T follicular helper cell (primary cell): ENCODE measurements around the gene CFAP298.
"Not testable (repeated sequence)": the region's sequence is repeated elsewhere in the genome, so short reads cannot be mapped to it uniquely, and the experiment has no call there.

Experiments
- DNase-seq: peaks from one replicate; pipeline ENCODE4 v3.0.0-alpha.2; 2020; ENCODE audit warnings: low read depth
- total RNA-seq, 2 experiments: gene quantifications; one replicate each; lab custom pipeline; 2026; lab: John Stamatoyannopoulos, UW

The CFAP298 gene, protein sequence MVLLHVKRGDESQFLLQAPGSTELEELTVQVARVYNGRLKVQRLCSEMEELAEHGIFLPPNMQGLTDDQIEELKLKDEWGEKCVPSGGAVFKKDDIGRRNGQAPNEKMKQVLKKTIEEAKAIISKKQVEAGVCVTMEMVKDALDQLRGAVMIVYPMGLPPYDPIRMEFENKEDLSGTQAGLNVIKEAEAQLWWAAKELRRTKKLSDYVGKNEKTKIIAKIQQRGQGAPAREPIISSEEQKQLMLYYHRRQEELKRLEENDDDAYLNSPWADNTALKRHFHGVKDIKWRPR
- total RNA-seq: 8.2 to 9.8 reads per million in 2 experiments

DNA sequence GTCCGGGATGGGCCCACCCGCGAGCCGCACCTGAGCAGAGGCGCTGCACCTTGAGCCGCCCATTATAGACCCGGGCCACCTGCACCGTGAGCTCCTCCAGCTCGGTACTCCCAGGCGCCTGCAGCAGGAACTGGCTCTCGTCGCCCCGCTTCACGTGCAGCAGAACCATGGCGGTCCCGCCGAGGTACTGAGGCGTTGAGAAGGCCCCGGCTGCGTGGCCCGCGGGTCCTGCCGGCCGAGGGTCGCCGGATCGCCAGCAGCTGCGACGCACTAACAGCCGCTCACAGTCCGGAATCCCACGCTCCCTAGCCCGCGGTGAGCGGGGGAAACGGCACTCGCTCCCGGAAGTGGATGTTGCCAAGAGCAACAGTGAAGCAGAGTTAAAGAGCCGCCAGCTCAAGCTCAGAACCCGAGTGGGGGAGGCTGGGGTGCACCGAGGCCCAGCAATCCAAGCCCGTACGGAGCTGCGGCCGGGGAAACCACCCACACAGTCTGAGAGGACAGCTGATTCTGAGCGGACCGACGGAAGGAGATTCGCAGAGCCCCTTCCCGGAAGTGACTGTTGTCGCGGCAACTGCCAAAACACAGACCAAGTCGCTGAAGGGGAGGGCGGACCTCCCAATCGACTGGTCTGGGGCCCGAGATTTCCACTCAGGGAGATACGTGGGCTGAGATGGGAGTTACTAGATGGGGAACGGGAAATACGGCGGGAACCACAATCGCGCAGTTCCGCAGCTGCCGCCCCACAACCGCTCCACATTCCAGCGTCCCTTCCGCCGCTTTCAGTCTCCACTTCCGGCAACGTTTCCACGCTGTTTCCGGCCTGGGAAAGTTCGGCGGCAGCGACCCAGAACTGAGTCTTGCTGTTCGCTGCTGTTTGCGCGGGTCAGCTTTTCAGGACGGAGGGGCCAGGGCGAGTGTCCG is at the start of gene CFAP298:
TSS of gene CFAP298 (minus strand) at position 303 of the 924 bp plus-strand sequence. CDS start at position 169, 134 bp downstream.
- peak; percentile 82 for DNase-seq

DNA sequence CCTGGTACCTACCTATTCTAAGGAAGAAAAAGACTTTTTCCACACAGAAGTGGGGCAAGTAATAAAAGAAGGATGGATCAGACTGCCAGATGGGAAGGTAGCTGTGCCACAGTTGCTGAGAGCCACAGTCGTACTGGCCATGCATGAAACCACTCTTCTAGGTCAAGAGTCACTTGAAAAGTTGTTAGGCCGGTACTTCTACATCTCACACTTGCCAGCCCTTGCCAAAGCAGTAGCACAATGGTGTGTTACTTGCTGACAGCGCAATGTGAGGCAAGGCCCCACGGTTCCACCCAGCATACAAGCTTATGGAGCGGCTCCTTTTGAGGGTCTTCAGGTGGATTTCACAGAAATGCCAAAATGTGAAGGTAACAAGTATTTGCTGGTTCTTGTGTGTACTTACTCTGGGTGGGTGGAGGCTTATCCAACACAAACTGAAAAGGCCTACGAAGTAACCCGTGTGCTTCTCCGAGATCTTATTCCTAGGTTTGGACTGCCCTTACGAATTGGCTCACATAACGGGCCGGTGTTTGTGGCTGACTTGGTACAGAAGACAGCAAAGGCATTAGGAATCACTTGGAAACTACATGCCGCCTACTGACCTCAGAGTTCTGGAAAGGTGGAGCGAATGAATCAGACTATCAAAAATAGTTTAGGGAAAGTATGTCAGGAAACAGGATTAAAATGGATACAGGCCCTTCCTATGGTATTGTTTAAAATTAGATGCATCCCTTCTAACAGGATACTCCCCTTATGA is 49.0 kb upstream of the CFAP298 start:
- not testable (repeated sequence) for DNase-seq

DNA sequence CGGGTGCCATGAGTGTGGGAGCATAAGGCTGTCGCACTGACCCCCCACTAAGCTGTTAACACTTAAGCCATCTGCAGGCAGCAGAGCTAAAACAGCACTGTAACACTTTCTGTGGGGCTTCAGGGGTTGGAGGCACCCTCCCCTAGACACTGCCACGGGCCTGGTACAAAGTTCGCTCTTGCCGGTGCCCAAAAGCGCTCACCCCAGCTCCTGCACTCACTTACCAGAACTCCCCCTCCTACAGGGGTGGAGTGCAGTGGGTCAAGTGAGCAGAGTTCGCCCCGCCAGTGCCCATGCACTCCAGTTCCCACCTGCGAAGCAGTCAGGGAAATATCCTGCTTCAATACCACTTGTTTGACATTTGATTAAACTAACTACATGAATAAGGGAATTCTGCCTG is 46.3 kb upstream of the CFAP298 start:
- DNase-seq: no peak

DNA sequence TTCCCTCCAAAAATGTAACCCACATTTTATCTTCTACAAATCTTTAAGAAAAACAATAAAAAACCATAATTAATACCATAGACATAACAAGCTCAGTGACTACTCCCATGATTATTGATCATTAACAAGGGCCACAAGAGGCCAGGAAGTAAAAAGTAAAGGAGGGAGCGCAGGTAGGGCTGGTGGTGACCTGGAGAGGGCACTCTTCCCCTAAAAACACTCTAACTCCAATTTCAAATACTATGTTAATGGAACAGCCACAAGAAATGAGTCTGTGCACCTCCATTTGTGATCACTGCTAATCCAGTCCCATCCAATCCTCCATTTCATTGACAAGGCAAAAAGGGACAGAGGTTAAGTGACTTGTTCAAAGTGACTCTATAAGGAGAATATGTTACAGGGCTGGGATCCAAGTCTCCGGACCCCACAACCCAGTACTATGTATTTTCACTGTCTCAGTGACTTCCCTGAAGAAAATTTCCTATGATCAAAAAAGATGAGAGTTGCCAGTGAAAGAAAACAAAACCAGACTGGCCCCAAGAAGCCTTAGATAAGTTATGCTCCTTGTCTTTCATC is 41.2 kb upstream of the CFAP298 start:
- no peak for DNase-seq

DNA sequence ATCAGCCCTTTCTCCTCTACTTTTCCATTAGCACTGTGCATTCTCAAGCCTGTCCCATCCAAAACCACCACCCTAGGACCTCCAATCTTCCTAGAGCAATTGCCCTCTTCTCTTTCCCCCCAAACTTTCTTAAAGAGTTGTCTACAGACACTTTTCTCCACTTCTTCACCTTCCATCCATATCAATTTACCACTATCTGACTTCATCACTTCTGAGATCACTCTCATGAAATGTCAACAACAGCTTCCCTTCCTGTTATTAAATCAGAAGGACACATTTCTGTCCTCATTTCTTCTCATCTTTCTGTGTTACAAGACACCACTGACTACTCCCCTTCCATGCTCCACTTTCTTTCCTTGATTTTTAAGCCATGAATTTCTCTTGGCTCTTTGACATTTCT is 36.0 kb upstream of the CFAP298 start:
- no peak for DNase-seq

DNA sequence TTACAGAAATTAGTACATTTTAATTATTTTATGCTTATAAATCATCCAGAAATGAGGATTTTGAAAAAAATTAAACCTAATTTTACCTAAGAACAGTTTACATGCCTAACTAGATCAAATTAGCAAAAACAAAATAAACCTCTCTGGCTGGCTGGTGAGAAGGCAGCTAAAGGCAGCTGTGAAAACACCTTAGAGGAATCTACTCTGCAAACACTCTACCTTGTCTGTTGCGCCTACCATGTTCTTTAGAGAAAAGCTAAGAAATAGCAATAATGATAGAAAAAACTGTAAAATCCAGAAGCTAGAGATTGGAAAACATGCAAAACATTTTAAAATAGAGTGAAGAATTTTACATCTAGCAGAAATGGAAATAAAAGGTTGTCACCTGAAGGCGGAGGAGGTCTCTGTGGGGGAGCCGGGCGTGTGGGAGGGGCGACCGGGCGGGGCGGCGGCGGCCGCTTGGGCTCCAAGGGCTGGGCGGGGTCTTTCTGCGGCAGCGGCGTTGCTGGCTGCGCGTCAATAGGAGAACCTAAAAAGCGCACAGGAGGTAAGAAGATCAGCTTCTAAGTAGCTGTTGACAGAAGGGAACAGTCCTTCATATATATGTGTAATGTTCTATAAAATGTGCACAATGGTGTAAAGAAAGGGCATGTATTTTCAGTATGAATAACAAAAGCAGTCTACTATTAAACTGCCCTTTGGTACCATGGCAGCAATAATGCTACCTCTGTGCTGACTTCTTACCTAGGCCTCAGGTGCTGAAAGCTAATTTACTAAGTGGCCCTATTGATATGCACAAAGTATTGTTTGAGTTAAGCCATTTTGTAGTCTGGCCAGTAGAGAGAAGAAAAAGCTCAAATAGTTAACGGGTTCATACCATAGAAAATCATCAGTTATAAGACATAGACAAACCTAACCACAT is 33.3 kb upstream of the CFAP298 start:
- DNase-seq: no peak

DNA sequence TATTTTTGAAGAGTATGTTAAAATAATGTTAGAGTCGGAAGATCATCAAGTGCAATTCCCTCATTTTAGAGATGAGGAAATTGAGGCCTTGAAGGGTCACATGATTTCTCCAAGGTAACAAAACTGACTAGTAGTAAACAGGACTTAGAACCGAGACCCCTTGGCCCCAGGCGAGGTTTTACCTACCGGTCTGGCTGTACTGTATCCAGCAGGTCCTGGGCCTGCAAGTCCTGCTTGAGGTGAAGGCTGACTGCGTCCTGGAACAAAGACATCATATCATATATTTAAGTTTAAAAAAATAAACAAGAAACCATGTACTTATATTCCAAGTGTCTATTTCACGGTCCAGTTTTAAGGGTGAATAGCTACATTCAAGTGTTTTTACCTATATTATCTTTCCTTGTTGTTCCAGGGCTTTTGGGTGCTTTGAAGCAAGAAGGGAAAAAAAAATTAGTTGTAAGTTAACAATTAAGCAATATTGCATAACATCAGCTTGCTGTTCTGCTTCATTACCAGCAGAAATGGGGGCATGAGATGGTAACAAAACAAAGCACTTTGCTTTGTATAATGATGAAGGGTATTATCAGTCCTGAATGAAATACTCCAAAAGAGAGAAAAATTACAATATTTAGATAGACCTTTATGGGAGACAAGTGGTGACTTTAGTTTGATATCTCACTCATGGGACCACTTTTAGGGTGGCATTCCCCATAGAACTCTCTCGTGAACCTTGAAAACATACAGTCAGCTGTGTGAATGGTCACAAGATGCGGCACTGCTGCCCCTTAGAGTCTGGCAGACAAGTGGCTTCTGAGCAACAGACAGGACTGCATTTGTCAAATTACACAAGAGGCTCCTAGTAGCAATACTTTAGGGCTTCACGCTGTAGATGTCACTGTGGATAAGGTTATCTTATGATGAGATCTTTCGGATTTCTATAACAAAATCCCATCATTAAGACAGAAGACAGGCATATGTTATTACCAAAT is 29.8 kb upstream of the CFAP298 start:
- no peak for DNase-seq

DNA sequence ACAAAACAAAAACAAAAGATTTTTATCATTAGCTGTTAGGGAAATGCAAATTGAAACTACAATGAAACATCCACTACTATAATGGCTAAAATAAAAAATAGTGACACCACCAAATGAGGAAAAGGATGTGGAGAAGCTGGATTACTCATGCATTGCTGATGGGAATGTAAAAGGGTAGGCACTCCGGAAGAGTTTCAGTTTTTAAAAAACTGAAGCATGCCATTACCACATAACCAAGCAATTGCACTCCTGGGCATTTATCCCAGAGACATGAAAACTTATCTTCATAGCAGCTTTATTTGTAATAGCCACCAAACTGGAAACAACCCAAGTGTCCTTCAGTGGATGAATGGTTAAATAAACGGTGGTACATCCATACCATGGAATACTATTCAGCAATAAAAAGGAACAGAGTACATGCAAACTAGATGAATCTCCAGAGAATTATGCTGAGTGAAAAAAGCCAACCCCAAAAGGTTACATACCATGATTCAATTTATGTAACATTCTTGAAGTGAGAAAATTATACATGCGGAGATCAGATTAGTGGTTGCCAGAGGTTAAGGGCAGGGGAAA is 14.5 kb upstream of the CFAP298 start:
- DNase-seq: no peak

DNA sequence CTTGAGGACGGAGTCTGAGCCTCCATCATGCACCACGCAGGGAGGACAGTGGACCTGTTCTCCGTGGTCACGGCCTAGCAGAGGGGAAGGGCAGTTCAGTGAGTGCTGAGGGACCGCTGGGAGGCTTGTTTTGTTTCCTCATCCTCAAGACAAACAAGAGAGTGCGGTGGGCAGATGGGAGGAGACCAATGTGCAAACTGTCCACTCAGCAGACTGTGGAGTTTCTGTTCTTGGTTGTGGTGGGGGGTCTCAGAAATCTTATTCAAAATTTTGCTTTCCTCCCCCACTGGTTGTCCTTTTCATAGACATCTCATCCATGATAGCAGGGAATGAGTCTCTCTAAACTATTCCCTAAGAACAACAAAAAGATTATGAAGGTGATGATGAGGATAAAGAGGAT is 6.0 kb upstream of the CFAP298 start:
- DNase-seq: not testable (repeated sequence)

DNA sequence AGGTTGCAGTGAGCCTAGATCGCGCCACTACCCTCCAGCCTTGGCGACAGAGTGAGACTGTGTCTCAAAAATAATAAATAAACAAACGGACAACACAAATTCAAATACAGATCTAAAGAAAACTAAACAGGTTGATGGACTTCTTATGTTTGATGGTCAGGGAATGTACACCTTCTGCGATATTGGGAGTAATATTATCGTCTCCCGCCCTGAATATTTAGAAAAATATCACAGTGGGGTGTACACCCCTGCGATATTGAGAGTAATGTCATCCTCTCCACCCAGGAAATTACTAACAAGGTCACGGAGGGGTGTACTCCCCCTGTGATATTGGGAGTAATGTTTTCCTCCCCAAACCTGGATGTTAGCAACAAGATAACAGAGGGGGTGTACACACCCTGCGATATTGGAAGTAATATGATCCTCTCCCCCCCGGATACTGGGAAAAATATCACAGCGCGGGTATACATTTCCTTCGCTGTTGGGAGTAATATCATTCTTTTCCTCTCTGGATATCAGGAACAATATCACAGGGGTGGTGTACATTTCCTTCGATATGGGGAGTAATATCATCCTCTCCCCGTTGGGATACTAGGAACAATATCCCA is 1.4 kb upstream of the CFAP298 start:
- no peak for DNase-seq

DNA sequence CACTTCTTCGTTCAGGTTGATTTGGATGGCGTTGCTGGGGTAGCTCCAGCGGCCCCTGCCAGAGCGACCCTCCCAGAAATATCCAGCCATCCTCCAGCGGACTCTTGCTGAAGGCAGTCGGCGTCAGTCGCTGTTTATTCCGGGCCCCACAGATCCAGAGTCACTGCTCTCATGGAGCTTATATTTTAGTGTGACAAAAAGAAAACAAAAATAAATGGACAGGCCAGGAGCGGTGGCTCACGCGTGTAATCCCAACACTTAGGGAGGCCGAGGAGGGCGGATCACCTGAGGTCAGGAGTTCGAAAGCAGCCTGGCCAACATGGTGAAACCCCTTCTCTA is 791 bp upstream of the CFAP298 start:
- no peak for DNase-seq

DNA sequence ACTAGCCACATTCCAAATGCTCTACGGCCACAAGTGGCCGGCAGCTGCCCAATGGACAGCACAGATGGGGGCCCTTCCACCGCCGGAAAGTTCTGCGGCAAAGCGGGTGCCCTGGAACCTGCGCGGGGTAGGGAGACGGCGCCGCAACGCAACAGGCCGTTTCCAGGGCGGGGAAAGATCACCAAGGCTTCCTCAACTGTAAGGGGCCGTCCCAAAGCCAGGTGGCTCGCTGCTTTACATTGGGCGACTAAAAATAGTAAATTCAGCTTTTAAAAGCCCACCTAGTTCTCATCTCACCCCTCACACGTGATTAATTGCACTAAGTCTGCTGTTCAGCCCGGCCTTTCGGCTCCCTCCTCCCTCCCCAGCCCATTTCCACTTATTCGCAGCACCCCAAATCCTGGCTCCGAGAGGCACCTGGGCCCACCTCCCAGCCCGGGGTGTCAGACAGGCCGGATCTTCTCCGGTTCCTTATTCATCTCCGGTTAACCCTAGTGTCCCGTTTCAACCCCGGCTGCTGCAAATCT is 643 bp downstream of the CFAP298 start:
- DNase-seq: peak; percentile 9

DNA sequence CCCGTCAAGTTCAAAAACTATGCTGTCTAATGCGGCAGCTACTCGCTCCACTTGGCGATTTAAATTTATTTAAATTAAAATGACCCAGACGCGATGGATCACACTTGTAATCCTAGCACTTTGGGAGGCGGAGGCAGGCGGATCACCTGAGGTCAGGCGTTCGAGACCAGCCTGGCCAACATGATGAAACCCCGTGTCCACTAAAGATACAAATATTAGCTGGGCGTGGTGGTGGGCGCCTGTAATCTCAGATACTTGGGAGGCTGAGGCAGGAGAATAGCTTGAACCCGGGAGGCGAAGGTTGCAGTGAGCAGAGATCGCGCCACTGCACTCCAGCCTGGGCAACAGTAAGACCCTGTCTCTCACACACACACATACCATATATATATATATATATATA is 1.2 kb downstream of the CFAP298 start:
- not testable (repeated sequence) for DNase-seq

DNA sequence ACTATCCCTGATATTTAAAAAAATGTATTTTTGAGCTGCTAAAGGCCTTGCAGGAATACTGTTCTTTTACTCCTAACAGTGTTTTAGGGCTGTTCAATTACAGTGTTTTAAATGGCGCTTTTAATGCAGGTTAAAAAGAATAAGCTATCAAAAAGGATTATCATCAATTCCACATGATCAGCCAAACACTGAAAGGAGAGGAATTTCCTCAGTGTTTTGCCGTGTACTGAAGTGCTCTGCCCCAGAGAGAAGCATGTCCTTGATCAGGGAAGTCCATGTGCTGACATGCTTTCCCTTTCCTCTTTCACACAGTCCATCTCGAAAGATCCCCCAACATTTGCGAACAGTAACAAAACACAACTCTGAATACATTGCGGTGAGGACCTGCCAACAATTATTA is 3.3 kb downstream of the CFAP298 start:
- DNase-seq: no peak

DNA sequence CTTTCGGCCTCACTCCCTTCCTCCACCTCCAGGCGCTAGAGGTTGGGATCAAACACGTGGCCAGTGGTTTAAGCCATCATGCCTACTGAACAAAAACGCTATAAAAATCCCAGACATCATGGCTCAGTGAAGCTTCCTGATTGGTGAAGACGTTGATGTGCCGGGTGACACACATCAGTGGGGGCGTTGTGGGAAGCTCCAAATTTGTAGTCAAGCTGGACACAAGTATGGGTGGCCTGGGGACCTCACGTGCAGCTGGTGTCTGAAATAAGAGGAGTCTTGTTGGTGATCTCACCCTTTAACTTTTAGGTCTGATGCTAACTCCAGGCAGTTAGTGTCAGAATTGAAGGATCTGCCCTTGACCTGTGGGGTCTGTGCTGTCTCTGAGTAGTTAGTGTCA is 6.7 kb downstream of the CFAP298 start:
- DNase-seq: no peak

DNA sequence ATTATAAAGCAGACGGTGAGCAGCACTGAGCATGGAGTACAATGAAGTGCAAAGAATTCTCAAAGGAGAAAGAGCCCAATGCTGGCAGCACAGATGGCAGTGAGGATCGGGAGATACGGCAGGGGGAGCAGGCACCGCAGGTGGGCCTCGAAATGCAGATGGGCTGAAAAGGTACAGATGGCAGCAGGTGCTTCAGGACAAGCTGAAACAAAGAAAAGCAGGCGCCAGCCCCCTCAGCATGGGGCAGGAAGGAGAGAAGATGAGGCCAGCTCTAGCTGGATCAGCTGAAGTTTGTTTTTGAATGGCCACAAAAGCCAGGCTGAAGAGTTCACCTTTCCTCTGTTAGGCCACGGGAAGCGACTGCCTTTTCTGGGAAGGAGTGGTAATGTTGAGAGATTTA is 7.7 kb downstream of the CFAP298 start:
- no peak for DNase-seq

DNA sequence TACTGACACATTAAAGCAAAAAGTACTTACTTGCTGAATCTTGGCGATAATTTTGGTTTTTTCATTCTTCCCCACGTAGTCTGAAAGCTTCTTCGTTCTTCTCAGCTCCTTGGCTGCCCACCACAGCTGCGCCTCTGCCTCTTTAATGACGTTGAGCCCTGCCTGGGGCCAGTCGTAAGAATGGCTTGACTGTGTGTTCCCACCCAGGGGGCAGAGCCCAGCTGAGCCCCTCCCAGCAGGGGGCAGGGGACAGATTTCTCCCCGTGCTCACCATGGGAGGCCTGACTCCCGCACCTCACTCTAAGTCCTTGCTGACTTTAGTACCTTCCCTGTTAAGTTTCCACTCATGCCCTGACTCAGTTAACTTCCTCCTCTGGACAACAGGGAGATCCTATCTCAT is 9.0 kb downstream of the CFAP298 start:
- DNase-seq: no peak

DNA sequence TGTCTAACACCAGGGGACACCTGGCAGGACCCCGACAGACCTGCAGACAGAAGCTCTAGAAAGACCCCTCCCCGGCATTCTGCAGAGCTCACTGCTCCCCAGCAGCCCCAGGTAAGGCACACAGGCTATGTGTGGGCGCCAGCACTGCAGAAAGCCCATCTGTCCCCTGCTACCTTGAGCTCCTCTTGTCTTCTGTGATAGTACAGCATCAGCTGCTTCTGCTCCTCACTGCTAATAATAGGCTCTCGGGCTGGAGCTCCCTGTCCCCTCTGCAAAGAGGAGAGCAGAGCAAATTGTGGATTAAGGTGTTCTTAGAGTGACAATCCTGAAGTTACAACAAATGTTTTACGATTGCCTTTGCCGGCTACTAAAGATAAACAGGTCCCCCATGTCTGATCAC is 10.1 kb downstream of the CFAP298 start:
- no peak for DNase-seq

DNA sequence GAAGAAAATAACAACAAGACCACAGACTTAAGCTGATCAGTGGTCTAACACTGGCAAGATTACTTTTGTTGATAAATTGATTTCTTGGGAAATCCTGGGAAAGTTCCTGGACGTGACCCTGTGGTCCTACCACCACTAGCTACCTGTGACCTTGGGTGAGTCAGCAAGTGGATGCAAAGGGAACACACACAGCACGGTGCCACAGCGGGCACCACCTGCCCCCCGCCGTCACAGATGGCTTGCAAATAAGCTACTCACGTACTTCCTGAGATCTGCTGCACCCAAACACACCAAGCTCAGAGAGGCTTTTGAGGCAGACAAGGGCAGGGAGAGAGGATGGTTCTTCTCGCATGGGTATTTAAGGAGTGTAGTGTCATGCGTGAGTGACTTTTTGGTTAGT is 12.7 kb downstream of the CFAP298 start:
- DNase-seq: no peak
